ENCODE results near the gene TMPRSS13. TPM values are rescaled to one million over a fixed set of nuclear protein-coding genes. Genes with fewer than 3 reads are reported as not detected.

Gene TMPRSS13
- total and polyA plus RNA-seq, 9 of the 15 experiments (the other 6 are each of a cell fraction or from before 2014, with no cell fraction given) = 0.11 to 0.29 (median 0.15) TPM

DNA sequence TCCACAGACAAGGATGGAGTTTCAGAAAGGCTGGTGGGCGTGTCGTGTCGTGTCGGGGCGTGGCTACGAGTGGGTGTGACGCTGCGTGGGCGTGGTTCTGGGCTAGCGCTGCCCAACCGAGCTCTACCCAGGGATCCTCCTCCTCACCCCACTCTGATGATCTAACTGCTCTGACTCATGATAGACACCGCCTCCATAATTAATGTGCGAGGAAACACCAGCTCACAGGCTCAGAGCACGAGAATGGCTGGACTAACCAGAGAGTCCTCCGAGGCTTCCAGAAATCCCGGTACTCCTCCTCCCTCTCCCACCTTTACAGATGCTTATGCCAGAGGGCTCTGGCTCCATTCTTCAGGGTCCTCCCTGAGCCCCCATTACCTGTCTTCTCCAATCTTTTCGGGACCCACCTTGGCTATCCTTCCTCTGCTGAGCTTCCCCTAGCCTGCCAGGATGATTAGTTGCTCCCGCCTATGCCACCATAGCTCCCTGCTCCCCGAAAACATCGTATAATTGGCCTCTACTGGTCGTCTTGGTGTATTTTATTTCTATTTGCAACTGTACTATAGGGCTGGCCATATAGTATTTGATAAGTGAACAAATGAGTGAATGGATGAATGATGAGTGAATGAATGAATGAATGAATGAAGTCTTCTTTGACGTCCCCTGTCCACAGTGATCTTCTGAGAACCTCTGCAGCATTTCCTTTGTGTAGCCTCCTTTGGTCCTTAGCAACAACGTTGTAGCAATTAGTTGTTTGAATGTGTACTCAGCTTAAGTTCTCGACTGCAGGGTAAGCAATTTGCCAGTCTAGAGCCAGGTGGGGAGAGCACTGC lies 21.7 kb downstream of the TMPRSS13 start (continued):
- 0 out of 2 replicates have a peak, but pooled peaks have one; percentile 18 for TF ChIP-seq ATF6 (CRISPR knock-in tag; IDR thresholded peaks at IDR 0.05)
- no peak for TF ChIP-seq TAL1 (IDR thresholded peaks at IDR 0.05)
- peak in 1 of 2 experiments; percentile 36; a peak in 1 of 4 replicates for TF ChIP-seq RCOR1 (IDR thresholded peaks at IDR 0.05; ENCODE audit: borderline replicate concordance in 1 of 2, low read depth in 2 of 2, low read length in 2 of 2)
- TF ChIP-seq TBP (optimal IDR thresholded peaks at IDR 0.05; ENCODE audit: low read depth, low read length) = peak; percentile 83
- TF ChIP-seq, protein P1, sequence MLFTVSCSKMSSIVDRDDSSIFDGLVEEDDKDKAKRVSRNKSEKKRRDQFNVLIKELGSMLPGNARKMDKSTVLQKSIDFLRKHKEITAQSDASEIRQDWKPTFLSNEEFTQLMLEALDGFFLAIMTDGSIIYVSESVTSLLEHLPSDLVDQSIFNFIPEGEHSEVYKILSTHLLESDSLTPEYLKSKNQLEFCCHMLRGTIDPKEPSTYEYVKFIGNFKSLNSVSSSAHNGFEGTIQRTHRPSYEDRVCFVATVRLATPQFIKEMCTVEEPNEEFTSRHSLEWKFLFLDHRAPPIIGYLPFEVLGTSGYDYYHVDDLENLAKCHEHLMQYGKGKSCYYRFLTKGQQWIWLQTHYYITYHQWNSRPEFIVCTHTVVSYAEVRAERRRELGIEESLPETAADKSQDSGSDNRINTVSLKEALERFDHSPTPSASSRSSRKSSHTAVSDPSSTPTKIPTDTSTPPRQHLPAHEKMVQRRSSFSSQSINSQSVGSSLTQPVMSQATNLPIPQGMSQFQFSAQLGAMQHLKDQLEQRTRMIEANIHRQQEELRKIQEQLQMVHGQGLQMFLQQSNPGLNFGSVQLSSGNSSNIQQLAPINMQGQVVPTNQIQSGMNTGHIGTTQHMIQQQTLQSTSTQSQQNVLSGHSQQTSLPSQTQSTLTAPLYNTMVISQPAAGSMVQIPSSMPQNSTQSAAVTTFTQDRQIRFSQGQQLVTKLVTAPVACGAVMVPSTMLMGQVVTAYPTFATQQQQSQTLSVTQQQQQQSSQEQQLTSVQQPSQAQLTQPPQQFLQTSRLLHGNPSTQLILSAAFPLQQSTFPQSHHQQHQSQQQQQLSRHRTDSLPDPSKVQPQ (CRISPR knock-in tag; IDR thresholded peaks at IDR 0.05; ENCODE audit: borderline replicate concordance) = no peak
- peak; percentile 55 for TF ChIP-seq RBFOX2 (IDR thresholded peaks at IDR 0.05; ENCODE audit: low read depth, low read length)
- peak in 1 of 2 experiments; percentile 33; a peak in 1 of 4 replicates for TF ChIP-seq HDAC1 (IDR thresholded peaks at IDR 0.05)
- TF ChIP-seq KLF10 (CRISPR knock-in tag; IDR thresholded peaks at IDR 0.05) = no peak
- TF ChIP-seq RFX7 (CRISPR knock-in tag; IDR thresholded peaks at IDR 0.05) = no peak
- peak; percentile 26; the same call in 1 of the 2 replicates for TF ChIP-seq NFIC (IDR thresholded peaks at IDR 0.05)
- TF ChIP-seq ZBTB9 (CRISPR knock-in tag; IDR thresholded peaks at IDR 0.05) = 0 out of 2 replicates have a peak, but pooled peaks have one; percentile 43
- TF ChIP-seq HCFC1 (IDR thresholded peaks at IDR 0.05; ENCODE audit: low read depth, low read length) = no peak
- no peak for TF ChIP-seq ZNF146 (CRISPR knock-in tag; IDR thresholded peaks at IDR 0.05; ENCODE audit: unreplicated experiment)
- TF ChIP-seq ZNF431 (CRISPR knock-in tag; IDR thresholded peaks at IDR 0.05) = peak; percentile 34; the same call in 1 of the 2 replicates
- TF ChIP-seq PTBP1 (IDR thresholded peaks at IDR 0.05; ENCODE audit: low read depth, low read length) = no peak
- TF ChIP-seq ZMIZ1 (IDR thresholded peaks at IDR 0.05; ENCODE audit: low read depth in 2 of 2, low read length in 2 of 2) = 0 out of 4 replicates have a peak, but pooled peaks of 1 of the 2 experiments have one; percentile 29
- TF ChIP-seq RUNX1 (IDR thresholded peaks at IDR 0.05; ENCODE audit: low read depth) = no peak

Data from K562 (cell line).